Stimulated activated CD4-positive, alpha-beta T cell treated with anti-CD3 and anti-CD28 coated beads, Interleukin-4, amount 100 ng/mL, for 24 hours (primary cell): ENCODE results near the gene NPY5R.

Source experiments
- DNase-seq: peaks from one replicate; pipeline ENCODE4 v3.0.0-alpha.2; 2020

The NPY5R gene

DNA sequence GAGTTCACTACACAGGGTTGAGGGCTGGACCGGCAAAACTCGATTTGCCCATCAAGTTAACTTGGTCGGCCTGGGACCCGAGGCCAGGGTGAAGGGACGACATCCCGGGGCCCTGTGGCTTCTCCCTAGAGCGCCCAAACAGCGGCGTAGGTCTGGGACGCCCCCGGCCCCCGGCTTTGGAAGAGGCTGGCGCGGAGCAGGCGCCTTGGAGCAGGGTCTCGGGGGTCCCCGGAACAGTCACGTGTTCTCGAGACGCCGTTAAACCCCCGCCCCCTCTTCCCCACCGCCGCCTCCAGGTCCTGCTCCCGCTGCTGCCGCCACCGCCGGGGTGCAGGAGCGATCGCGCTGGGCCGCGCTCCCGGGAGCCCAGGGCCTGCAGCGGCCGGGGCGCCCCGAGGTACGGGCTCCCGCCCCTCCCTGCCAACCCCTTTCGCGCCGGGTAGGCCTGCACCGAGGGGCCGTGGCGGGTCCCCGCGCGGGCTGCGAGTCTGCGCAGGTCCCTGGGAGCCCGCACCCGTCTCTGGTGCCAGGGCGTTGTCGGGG, at the start of gene NPY5R:
TSS of gene NPY5R (plus strand) at position 289 of the 543 bp plus-strand sequence. CDS start 6,382 bp downstream, outside the sequence.
- DNase-seq = no peak

DNA sequence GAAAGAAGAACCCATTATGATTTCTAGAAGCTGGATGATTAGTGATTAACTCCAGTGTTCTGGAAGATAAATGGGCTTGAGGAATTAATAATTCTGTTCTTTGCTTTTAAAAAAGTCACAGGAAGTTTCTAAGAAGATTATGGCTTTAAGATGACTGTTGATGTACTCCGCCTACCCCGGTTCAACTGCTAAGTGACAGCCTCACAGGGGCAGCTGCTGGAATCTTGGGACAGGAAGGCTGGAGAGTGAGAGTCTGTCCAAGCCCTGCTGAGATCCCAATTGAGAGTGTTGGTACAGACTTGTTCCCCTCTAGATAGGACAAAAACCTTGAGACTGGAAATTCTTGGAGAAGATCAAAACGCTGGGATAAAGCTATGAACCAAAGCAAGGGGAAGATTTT, 48.6 kb upstream of the NPY5R start:
- no peak for DNase-seq

DNA sequence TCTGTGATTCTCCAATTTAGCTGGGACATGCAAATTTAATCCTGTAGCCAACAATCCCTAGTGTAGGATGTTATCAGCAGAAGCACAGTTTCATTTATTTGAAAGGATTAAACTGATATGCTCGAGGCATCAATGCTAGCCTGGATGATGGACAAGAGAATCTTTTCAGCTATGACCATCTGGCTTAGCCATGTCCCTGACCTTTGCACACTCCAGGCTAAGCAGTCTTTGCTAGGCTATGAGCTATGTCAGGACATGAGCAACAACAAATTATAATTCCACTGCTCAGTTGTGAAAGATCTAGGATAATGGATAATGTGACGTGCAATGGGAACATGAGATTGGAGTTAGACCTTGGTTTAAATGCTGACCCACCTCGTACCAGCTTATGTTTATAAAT, 43.2 kb upstream of the NPY5R start:
- no peak for DNase-seq

DNA sequence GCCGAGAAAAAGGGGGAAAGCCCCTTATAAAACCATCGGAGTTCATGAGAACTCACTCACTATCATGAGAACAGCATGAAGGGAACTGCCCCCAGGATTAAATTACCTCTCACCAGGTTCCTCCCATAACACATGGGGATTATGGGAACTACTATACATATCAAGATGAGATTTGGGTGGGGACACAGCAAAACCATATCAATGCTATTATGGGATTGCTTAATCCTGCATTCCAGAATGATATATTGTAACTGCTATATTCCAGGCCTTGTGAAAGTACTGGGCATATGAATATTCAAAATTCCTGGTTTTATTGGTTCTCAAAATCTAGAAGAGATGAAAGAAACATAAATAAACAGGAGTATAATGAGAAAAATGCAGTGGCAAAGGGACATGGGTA, 40.6 kb upstream of the NPY5R start:
- no peak for DNase-seq

DNA sequence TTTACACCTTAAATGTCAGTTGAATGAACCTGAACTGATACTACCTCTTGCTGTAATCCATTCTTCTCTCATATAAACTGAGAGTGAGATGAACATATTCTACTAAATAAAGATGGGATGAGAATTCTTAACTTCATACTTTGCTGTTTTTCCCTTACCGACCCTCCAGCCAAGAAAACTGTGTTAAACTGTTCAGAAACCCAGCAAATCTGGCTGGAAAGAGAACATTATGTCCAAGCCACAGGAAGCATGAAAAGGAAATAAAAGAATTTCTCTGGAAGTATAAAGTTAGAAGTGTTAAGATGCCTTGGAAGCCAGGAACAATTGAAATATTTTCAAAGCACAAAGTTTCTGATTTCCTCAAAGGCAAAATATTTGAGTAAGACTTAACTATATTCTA, 34.2 kb upstream of the NPY5R start:
- DNase-seq = no peak

DNA sequence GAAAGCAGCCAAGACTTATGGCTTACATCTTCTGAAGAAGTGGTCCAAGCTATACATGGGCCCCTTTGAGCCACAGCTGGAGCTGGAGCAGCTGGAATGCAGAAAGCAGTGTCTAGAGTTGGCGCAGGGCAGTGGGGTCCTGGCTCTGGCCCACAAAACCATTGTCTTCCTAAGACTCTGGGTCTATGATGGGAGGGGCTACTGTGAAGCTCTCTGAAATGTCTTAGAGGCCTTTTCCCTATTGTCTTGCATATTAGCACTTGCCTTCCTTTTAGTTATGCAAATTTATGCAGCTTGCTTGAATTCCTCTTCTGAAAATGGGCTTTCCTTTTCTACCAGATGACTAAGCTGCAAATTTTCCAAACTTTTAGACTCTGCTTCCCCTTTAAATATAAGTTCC, 26.6 kb upstream of the NPY5R start:
- DNase-seq = no peak

DNA sequence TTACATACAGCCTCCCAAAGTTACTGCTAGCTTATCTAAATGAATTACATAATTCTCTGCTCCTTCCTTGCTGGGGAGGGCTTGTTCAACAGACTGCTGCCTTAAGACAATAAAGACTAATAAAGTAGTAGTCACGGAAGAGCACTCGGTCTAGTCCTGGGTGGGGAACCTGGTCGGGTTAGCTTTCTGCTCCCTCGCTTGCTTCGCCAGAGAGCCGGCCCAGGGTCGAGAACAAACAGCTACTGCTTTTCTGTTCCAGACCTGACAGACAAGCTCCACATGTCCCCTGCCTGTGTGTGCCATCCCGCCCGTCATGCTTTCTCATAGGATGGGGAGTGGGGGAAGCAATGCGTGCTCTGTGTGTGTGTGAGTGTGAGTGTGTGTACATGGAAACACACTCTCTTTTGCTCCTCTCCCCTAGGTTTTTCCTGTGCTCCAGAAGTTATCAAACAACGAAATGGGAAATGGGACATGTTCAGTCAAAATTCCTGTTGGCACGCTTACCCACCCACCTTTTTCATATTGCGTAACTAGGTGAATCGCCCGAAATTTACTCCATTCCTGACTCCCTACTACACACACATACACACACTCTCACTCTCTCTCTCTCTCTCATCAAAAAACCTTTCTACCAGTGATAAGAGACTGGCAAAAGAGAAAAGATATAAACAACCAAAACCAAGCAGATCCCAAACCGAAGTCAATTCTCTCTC, 12.6 kb upstream of the NPY5R start:
- DNase-seq = no peak

DNA sequence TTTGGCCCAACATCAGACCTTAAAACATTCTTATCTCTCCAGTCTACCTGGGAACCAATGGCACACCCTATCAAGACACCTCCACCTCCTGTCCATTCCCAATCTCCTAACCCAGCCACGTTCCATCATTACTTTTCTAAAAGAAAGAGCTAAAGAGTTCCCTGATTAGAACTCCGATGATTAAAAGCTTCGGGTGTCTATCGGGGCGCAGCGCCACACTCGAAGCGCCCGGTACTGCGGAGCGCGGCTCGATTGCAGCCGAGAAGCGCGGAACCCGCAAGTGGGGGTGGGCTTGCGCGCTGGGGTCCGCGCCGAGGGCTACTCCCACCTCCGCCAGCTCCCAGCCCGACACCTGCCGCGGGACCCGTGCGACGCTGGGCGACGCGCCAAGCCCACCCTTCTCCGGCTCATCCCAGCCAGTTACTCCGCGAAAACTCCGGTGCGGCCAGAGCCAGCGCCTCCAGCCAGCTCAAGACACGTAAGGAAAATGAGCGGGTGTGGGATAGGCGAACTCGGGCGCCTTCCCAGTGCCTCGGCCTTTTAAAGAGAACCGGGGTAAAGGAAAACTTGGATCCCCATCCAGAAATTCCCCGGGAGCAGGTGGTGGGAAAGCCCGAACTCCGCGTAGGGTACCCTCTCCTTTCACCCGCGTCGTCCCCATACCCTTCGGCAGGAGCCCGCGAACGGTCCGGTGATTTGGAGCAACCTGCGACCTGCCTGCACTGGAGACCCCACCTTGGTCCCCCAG, 11.9 kb upstream of the NPY5R start:
- no peak for DNase-seq

DNA sequence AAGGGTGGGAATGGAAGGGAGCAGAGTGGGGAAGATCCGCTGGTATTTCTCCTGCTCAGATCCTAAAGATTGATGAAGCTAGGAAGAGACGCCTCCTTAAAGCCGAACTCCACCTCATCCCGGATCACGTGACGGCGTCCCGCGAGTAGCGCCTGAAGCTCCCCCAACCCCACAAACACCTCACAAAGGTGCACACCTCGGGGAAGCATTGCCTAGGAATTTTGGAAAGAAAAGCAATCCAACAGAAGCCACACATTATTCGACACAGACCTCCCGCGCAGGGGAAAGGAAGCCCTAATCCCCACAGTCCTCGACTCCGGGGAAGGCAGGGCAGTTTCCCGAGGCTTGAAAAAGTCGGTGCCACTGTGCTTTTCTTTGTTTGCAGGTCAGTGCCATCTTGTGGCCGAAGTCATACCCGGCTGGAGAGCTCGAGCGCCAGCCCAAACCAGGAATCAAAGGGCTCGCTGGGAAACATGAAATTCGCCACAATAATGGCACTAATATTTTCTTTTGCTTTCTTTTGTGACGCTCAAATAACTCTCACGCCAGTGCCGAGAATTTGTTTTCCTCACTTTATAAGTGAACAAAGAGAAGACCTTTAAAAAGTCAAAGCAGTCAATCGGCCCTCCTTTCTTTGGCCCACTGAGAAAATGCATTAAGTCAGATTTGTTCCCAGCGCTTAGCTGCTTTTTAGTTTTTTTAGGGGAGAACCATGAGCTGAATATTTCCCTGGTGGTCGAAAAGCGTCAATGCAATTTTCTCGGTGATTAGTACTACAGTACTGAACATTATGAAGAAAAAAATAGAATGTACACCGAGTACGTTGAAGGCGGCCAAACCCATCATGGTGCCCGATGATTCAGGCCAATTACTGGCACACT, 10.9 kb upstream of the NPY5R start, which contains the start of gene NPY1R:
TSS of gene NPY1R (minus strand) at position 71 of the 881 bp plus-strand sequence. CDS start 6,042 bp downstream, outside the sequence.
- peak; percentile 22 for DNase-seq

DNA sequence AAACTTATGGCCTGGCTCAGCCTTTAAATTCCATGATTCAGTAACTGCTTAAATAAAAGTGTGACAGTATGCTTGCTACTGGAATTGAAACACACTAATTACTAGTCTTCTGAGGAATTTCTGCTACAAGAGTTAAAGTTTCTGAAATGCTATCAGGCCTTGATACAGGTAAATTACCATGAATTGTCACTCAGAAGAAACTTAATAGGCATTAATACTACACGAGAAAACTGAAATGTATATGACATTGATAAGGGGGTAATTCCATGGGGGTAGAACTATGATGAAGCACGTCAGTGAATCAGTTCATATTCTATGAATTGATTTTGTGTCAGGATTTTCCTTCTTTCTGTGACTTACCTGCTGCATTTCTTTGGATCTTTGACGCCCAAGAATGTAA, 8.3 kb upstream of the NPY5R start:
- DNase-seq = no peak

DNA sequence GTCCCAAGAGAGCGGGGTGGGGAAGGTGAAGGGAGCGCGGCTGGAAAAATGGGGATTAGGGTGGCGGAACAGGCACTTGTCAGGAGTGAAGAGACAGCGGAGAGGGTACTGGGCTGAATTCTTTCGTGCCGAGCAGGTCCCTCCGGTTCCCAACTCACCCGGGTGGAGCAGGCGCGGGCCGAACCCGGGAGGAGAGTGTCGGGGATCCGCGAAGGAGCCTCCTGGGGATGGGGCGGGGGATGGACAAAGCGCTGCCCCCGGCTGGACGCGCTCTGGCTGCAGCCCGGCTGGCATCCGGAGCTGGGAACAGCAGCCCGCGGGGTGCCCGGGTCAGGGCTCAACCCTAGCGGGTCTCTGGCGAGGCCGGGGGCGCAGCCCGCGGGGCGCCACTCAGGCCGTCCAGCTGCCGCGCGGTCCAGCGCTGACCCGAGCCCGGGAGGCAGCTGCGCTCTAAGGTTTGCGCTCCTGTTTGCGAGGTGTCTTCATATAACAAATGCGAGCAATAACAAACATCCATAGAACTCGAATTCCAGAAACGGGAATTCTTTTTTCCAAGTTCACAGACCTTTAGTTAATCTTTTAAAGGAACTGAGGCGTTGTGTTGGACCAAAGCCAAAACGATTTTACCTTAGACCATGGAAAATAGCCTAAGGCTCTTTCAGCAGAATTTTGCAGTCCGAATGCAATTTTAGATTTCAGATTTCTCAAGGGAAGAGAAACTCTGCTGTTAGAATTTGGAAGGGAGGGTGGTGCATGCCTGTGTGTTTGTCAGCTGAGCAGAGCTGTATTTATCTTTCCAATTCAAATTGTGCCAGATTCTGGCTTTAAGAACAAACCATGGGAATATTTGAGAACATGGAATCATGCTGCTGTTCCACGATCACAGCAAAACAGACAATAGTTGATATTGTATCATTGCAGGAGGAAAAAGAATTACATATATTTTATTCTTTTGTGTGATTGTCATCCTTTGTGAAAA, 744 bp downstream of the NPY5R start:
- DNase-seq = no peak

DNA sequence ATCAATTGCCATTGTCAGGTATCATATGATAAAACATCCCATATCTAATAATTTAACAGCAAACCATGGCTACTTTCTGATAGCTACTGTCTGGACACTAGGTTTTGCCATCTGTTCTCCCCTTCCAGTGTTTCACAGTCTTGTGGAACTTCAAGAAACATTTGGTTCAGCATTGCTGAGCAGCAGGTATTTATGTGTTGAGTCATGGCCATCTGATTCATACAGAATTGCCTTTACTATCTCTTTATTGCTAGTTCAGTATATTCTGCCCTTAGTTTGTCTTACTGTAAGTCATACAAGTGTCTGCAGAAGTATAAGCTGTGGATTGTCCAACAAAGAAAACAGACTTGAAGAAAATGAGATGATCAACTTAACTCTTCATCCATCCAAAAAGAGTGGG, 7.0 kb downstream of the NPY5R start:
- DNase-seq = no peak

DNA sequence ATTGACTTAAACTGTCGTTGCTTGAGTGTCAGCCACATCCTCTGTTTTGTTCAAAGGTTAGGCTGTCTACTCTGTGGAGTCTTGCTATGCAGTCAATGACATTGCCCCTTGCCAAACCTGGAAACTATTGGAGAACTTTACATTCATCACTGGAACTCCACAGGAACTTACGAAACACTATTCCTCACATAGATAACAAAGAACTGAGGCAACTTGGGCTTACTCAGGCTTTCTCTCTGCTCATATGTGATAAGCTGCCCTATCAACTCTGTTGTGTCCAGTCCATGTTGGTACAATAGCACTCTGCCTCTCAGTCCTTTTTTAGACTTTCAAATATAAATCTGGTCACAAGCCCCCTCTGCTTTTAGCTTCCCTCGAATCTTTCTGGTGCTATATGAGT, 9.4 kb downstream of the NPY5R start:
- no peak for DNase-seq

DNA sequence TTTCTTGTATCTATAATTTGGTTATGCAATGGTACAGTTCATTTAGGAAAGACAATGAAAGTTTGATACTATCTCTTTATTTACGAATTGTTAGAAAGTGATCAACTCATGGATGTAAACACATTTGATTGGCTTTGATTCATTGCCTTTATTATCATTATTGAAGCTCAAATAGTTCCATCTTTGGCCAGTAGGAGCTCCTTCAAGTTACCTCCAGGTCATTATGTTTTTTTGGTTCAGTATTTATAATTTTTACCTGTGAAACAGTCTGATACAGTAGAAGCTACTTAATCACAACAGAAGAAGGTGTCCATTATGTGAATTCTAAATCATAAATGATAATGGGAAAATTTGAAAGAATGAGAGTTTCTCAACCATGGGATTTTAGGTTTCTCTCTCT, 12.4 kb downstream of the NPY5R start:
- DNase-seq = no peak

DNA sequence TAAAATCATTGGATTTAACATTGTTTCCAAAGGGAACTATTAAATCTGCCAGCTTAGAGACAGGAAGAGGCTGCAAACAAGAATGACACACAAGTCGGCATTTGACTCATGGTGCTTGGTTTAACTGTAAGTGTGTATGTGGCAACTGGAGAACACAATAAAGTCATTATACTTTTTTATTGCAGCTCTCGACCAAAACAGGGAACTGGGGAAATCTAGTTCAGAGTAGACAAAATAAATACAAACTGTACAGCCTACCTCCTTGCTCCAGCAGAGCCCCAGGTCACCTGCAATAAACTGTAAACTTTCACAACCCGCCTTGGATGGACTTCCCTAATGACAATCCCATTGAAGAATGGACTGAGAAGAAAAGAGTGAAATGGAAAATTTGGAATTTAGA, 24.0 kb downstream of the NPY5R start:
- no peak for DNase-seq

DNA sequence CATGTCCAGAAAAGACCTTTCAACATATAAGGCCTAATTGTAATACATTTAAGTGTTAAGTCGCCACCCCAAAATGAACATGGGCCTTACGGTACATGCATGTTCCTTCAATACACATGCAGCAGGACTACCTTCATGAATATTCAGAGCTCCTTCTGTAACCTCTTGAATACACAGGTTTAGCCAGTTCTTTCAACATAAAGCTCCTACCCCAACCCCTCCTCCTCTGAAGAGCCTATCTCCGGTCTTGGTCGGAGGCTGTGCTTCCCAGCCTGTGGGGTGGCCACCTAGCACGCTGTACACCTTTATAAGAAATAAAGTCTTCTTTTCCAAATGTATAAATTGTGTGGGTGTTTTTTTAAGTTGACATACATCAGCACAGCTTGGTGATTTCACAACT, 28.3 kb downstream of the NPY5R start:
- no peak for DNase-seq

DNA sequence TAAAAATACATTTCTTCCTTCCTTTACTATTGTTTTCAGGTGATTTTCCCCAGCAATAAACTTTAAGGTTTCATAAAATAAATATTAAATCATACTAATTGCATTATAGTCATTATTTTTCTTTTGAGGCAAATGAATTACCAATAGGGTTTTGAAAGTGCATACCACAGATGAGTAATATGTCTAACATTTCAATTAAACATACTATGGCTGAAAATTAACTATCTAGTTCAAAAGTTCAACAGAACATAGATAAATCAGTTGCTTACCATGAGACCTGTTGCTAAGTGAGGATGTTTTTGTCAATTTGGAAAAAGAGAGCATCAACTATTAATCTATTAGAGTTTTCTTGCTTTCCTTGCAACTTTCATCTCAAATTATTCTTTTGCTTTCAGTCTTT, 35.0 kb downstream of the NPY5R start:
- no peak for DNase-seq

DNA sequence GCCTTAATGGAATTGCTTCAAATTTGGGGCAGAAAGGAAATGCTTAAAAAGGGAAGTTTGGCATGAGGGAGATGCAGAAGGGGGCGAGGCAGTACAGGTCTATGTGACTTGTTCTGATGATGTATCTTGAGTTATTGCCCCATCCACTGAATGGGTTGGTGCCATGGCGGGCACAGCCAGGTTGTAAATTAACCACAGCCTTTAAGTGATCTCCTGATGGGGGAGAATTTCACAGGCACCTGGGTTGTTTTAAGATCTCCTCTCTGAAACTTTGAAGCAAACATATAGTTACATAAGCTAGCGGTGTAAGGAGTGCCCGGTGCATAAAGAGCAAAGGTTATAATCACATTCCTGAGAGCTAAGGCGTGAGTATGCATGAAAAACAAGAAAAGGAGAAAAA, 37.0 kb downstream of the NPY5R start:
- no peak for DNase-seq

DNA sequence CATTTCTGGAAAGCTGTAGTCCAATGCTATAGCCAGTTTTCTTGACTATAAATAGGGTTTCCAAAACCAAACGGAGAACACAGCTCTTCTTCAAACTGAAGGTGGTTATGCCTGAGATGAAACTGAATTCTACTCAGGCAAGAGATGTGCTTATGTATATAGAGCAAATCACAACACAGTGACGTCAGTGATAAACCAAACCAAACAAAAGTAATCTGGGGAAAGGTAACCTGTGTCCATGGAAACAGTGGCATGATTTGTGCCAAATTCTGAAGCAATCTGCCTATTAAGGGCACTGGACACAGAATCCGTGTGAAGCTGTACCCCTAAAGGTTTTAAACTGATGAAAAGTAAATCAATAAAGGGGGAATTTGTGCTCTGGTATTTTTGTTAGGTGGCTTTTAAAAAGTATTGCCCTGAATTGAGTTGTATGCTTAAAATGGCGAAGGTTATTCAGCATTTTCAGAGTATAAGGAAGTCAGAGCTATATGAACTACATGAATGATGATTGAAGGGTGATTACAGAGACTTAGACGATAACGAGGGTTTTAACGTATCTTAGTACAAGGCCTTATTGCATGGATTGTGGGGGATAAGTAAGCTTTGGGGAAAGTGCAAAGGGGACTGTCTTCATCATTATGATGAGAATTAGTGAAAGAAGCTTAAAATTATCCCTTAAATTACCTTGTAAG, 38.6 kb downstream of the NPY5R start:
- no peak for DNase-seq

DNA sequence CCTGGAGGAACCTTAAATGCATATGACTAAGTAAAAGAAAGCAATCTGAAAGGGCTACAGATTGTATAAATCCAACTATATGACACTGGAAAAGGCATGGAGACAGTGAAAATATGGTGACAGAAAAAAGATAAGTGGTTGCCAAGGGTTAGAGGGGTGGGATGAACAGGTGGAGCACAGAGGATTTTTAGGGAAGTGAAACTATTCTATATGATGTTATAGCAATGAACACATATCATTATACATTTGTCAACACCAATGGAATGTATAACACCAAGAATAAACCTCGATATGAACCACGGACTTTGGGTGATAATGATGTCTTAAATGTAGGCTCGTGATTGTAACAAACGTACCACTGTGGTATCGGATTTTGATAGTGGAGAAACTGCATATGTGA, 40.7 kb downstream of the NPY5R start:
- no peak for DNase-seq

DNA sequence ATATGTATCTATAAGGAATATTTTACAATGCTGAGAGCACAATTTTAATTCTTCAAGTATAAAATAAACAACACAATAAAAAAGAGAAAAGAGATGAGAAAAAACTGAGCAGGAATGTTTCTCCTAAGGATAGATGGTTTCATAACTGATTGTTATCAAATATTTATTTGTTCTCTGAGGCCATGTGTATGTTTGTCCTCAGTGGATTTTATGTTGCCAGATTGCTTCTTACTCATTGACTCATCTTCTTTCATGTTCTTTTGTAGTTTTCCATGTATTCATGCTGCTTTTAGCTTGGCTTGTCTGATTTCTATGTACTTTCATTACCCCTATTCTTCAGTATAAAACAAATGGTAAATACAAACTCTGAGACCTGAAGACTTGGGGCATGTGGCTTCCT, 41.2 kb downstream of the NPY5R start:
- no peak for DNase-seq
